Measurements from ENCODE around the gene PARP2.

PARP2 gene

DNA sequence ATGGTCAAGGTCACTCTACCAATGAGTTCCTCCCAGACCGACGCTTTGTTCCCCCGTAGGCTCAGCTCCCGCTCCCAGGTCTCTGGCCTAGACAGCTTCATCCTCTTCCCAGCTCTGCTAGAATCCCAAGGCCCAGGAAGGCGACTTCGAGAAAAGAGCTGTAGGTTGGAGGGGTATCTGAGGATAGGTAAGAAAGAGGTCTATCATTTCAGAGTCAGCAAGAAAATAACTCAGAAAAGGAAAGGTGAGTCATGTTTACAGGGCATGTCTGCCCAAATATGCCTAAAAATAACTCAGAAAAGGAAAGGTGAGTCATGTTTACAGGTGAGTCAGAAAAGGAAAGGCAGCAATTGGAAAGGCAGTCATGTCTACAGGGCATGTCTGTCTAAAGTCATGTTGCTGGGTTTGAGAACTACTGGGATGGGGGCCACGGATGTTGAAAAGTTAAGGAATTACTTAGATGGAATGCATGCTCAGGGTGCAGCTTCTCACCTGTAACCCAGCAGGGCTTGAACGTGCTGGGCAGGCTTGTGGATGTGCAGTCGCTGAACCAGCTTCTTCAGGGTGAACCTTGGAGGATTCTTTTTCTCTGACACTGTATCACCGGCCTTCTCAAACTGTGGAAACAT lies 57.6 kb downstream of the PARP2 start:
- DNase-seq: peak; percentile 84

DNA sequence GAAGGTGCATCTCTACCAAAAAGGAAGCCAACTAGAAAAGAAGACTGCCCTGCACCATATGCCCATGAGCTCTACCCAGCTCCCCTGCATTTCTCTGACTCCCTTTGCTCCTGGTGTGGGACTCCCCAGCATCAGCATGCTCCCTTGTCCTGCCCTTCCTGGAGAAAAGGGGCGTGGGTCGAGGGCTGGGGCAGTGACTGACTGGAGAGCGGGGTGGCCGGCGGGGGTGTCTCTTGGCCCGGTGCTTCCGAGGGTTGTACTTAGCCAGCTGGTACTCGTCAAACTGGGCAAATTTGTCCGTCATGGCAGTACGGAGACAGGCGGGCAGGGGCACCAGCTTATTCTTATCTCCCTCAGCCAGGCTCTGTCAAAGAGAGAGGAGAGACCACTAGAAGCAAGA lies 60.1 kb downstream of the PARP2 start:
- DNase-seq: no peak
